Measurements from ENCODE around the gene GNG2. TPM values are rescaled to one million over a fixed set of nuclear protein-coding genes. Genes with fewer than 3 reads are reported as not detected.

GNG2 gene
- total and polyA plus RNA-seq, 2 experiments from 2014 or later, result 9.9 to 14.8 TPM

- TF ChIP-seq REST (IDR thresholded peaks at IDR 0.05; ENCODE audit: unreplicated experiment) (no peak), EZH2 (IDR thresholded peaks at IDR 0.05; ENCODE audit: low read depth, unreplicated experiment) (no peak), ETS1 (IDR thresholded peaks at IDR 0.05) (no peak), NANOG (IDR thresholded peaks at IDR 0.05; ENCODE audit: borderline replicate concordance) (no peak), ZNF114 (CRISPR knock-in tag; IDR thresholded peaks at IDR 0.05) (no peak)
Observed at GRCh38 chr14:51894250-51894649, 33.8 kb downstream of the GNG2 start (continued).

- Mint-ChIP-seq H3K36me3 (ENCODE audit: low read depth) (no peaks in the 10 kb centered on the region), H3K4me3 (no peak overlapping the region)
Observed at GRCh38 chr14:51895375-51895774, 35.0 kb downstream of the GNG2 start.

GRCh38 chr14:51897791-51898355, 37.5 kb downstream of the GNG2 start:
- ATAC-seq (no peak), DNase-seq (ENCODE audit: low spot score) (no peak)
- H3K36me3 Mint-ChIP-seq (ENCODE audit: low read depth), result no peaks in the 10 kb centered on the region
- no peak overlapping the region for H3K4me3 Mint-ChIP-seq
- H3K4me2 ChIP-seq, result no peak overlapping the region
- no peak overlapping the region for H2AFZ ChIP-seq
- no peaks in the 10 kb centered on the region for H3K9me2 ChIP-seq (ENCODE audit: insufficient read depth)
- H3K27ac Mint-ChIP-seq, result no peak overlapping the region
- H3K4me1 ChIP-seq (ENCODE audit: insufficient read depth), result no peaks in the 10 kb centered on the region
- H3K4me3 ChIP-seq, result no peak overlapping the region
- no peaks in the 10 kb centered on the region for H3K27me3 Mint-ChIP-seq (ENCODE audit: insufficient read depth, low read depth, poor library complexity)
- no peaks in the 10 kb centered on the region for H3K79me2 ChIP-seq (replicated peaks; ENCODE audit: insufficient read depth)
- no peak overlapping the region for H3K27ac ChIP-seq (ENCODE audit: low read depth)
- no peaks in the 10 kb centered on the region for H3K27me3 ChIP-seq (ENCODE audit: insufficient read depth)
- H3K4me1 Mint-ChIP-seq, result no peaks in the 10 kb centered on the region
- H3K9me3 Mint-ChIP-seq, result no peaks in the 10 kb centered on the region
- no peaks in the 10 kb centered on the region for H4K20me1 ChIP-seq (replicated peaks; ENCODE audit: insufficient read depth)
- H3K36me3 ChIP-seq (ENCODE audit: insufficient read depth), result no peaks in the 10 kb centered on the region
- H3F3A ChIP-seq (replicated peaks; ENCODE audit: low read depth), result no peaks in the 10 kb centered on the region
- no peak for TF ChIP-seq JUNB (IDR thresholded peaks at IDR 0.05; ENCODE audit: unreplicated experiment)
- TF ChIP-seq EZH2phosphoT487 (IDR thresholded peaks at IDR 0.05; ENCODE audit: unreplicated experiment), result no peak
- TF ChIP-seq REST (IDR thresholded peaks at IDR 0.05; ENCODE audit: unreplicated experiment), result no peak
- no peak for TF ChIP-seq STAT1 (IDR thresholded peaks at IDR 0.05; ENCODE audit: unreplicated experiment)
- no peak for TF ChIP-seq ZNF114 (CRISPR knock-in tag; IDR thresholded peaks at IDR 0.05)
- TF ChIP-seq ETS1 (IDR thresholded peaks at IDR 0.05), result no peak
- no peak for TF ChIP-seq NANOG (IDR thresholded peaks at IDR 0.05; ENCODE audit: borderline replicate concordance)
- TF ChIP-seq CREB1 (CRISPR knock-in tag; IDR thresholded peaks at IDR 0.05; ENCODE audit: low read depth), result no peak
- TF ChIP-seq EZH2 (IDR thresholded peaks at IDR 0.05; ENCODE audit: low read depth, unreplicated experiment), result no peak
- no peak for TF ChIP-seq POLR2AphosphoS5 (IDR thresholded peaks at IDR 0.05; ENCODE audit: low read depth)
- no peak for TF ChIP-seq ZNF331 (CRISPR knock-in tag; IDR thresholded peaks at IDR 0.05; ENCODE audit: low read depth)

More at GRCh38 chr14:51895375-51895774, 35.0 kb downstream of the GNG2 start:
- Histone ChIP-seq H3K79me2 (replicated peaks; ENCODE audit: insufficient read depth) (no peaks in the 10 kb centered on the region), H3K4me3 (no peak overlapping the region), H3K9me2 (ENCODE audit: insufficient read depth) (no peaks in the 10 kb centered on the region), H3F3A (replicated peaks; ENCODE audit: low read depth) (no peaks in the 10 kb centered on the region), H3K4me2 (no peak overlapping the region), H3K4me1 (ENCODE audit: insufficient read depth) (no peaks in the 10 kb centered on the region), H2AFZ (no peak overlapping the region), H3K36me3 (ENCODE audit: insufficient read depth) (no peaks in the 10 kb centered on the region), H3K27ac (ENCODE audit: low read depth) (no peak overlapping the region), H4K20me1 (replicated peaks; ENCODE audit: insufficient read depth) (no peaks in the 10 kb centered on the region), H3K27me3 (ENCODE audit: insufficient read depth) (no peaks in the 10 kb centered on the region)
- ATAC-seq (no peak), DNase-seq (ENCODE audit: low spot score) (no peak)
- H3K27ac Mint-ChIP-seq, result no peak overlapping the region
- no peaks in the 10 kb centered on the region for H3K27me3 Mint-ChIP-seq (ENCODE audit: insufficient read depth, low read depth, poor library complexity)
- H3K9me3 Mint-ChIP-seq, result no peaks in the 10 kb centered on the region
- no peak for TF ChIP-seq NANOG (IDR thresholded peaks at IDR 0.05; ENCODE audit: borderline replicate concordance)
- TF ChIP-seq JUNB (IDR thresholded peaks at IDR 0.05; ENCODE audit: unreplicated experiment), result no peak
- H3K4me1 Mint-ChIP-seq, result peaks cover 2% of the 10 kb centered on the region; the same call in 1 of the 3 replicates
